Measurements from ENCODE around the gene PGAM1.

DNA sequence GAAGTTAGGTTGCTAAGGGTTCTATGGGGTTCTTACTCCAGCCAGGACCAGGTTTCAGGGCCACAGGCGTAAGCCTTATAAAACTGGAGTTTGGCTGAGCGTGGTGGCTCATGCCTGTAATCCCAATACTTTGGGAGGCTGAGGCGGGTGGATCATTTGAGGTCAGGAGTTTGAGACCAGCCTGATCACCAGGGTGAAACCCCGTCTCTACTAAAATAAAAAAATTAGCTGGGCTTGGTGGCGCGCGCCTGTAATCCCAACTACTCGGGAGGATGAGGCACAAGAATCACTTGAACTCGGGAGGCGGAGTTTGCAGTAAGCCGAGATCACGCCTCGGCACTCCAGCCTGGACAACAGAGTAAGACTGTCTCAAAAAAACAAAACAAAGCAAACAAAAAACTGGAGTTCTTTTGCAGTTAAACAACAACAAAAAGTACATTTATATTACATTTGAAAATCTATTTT, 24.5 kb upstream of the PGAM1 start:
- TF ChIP-seq POLR2A (IDR thresholded peaks at IDR 0.05): no peak
- no peak for TF ChIP-seq CTCF (IDR thresholded peaks at IDR 0.05)
